GM10847 (cell line): ENCODE data around the gene SUN2.

Experiments
- POLR2A ChIP-seq: IDR thresholded peaks from 2 replicates; pipeline ENCODE4 v1.6.1; 2011; ENCODE audit not compliant: insufficient read length; ENCODE audit errors: extremely low read depth

The SUN2 gene

GRCh38 chr22:38724926-38725571 lies 30.7 kb downstream of the SUN2 start:
- TF ChIP-seq POLR2A = no peak

GRCh38 chr22:38724176-38724575 lies 31.6 kb downstream of the SUN2 start:
- TF ChIP-seq POLR2A = no peak

DNA sequence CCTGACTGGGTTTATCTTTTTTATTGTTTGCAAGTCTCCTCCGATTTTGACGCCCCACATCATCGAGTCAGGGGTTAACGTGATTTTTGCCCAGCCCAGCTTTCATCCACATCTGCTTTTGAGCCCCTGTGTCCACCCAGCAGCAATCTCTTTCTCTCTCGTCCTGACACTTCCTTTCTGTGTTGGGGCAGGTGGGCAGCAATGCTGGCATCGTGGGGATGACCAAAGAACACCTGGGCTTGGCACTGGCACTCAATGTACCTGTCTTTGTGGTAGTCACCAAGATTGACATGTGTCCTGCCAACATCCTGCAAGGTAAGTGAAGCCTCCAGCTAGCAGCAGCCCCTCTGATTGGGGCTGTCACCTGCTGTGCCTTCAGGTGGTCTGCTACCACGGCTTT lies 34.2 kb downstream of the SUN2 start:
- no peak for TF ChIP-seq POLR2A

GRCh38 chr22:38720350-38720749 lies 35.4 kb downstream of the SUN2 start:
- TF ChIP-seq POLR2A = no peak

GRCh38 chr22:38719196-38719595 lies 36.6 kb downstream of the SUN2 start:
- TF ChIP-seq POLR2A = no peak

DNA sequence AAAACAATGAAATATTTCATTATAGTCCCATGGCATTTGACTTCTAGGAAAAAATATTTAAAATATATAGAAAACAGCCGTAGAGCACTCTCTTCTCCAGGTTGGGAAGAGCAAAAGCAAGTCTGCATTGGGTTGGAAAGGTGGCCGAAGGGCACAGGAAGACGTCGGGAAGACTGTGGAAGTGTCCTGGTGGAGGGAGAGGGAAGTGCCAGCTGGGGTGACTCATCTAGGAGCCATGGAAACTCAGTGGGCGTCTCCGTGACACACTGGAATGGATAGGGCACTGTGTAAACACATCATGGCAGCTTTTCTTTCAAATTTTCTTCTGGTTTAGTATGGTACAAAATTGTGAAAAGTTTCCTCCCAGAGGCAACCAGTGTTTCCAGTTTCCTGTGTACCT lies 37.4 kb downstream of the SUN2 start:
- TF ChIP-seq POLR2A = no peak

DNA sequence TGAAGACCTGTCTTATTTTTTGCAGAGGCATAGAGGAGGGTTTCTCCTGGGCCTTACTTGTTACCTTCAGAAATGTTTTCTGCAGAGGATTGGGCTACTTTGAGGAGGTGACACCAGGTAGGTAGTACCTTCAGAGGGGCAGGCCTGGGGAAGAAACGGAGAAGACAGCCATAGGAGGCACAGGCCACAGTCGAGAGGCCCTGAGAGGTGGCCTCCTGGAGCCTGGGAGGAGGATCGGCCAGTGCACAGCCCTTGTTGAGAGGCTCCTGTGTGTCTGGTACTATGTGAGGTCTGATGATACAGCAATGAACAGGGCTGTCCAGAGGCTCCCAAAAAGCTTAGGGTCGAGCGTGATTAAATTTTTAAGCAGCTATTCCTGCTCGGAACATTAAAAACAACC lies 38.6 kb downstream of the SUN2 start:
- no peak for TF ChIP-seq POLR2A

DNA sequence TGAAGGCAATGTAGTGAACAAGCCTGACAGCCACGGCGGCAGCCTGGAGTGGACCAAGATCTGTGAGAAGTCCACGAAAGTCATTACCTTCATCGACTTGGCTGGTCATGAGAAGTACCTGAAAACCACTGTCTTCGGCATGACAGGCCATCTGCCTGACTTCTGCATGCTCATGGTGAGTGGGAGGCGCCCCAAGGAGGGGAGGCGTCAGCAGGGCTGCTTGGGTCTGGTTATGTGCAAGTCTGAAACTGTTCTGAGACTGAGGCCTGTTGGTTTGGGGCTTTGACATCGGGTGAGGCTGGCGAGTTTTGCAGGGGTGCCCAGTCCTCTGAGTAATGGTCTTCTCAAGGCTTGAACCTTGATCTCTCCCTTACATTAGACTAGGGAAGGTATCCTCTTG lies 39.0 kb downstream of the SUN2 start:
- TF ChIP-seq POLR2A = no peak

DNA sequence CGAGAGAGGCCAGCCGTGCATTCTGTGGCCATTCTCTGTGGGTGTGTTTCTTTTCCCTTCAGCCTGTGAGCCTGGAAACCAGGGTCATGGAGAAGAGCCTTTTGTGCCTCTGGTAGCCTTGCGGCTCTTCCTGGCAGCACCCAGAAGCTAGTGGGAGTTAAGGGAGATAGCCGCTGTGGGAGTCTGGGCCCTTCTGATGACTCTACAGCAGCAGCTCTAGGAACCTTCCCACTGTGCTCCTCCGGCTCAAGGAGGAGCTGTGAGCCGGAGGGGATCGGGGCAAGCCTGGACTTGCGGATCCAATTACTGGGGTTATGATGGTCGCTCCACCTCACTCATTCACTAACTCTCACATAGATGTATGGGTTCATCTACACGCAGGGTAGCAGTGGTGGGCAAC lies 39.5 kb downstream of the SUN2 start:
- TF ChIP-seq POLR2A = no peak

DNA sequence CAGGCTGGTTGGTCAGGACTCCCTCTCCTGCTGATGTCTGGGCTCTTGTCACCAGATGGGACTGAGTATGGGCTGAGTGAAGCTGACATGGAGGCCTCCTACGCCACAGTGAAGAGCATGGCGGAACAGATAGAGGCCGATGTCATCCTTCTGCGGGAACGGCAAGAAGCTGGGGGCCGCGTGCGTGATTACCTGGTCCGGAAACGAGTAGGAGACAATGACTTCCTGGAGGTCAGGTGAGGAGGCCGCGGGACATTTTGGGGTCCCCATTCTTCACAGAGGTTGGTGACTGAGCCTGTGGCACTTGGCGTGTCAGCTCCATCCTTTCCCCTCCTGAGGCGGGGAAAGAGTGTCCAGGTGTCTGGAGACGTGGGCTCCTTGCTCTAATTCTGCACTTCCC lies 39.9 kb downstream of the SUN2 start:
- no peak for TF ChIP-seq POLR2A

GRCh38 chr22:38715176-38715764 lies 40.5 kb downstream of the SUN2 start:
- TF ChIP-seq POLR2A = no peak

DNA sequence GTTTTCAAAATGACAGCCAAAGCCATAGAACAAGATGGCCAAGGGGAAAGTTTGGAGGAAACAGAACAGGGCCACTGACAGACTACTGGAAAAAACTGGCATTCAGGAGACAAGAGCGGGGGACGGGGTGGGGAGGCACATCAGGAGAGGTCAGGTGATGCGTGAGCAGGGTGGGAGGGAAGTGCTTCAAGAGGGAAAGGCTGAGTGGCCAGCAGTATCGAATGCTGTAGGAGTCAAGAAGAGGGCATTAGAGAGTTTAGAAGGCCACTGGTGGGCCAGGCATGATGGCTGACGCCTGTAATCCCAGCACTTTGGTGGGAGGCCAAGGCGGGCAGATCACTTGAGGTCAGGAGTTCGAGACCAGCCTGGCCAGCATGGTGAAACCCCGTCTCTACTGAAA lies 41.9 kb downstream of the SUN2 start:
- TF ChIP-seq POLR2A = no peak

DNA sequence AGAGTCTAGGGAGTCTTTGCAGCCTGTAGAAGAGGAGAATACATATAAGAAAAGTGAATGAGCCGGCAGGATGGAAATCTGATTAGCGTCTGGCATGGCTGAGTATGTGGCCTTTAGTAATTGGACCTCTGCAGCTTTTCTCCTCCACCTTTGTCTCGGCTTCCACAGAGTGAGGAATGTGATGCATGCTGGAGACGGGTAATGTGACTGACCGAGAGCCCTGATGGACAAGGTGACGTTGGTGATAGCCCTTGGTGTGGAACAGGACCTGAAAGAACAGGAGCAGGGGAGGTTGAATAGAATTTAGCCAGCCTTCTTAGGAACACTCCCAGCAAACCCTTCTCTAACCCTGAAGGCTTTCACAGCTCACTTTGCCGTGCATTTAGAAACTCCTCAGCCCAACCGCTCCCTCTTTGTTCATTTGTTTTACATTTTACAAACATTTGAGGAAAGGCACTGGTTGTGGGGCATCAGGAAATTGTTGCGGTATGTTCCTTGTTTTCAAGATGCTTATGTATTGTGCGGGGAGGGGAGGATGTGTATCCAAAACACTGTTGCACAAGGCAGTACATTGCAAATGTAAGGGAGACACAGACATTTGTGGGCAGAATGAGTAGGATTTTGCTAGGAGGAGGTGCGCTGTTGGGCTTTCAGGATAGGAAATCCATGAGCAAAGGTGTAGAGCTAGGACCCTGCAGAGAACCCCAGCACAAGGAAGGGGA lies 43.2 kb downstream of the SUN2 start:
- TF ChIP-seq POLR2A = no peak

DNA sequence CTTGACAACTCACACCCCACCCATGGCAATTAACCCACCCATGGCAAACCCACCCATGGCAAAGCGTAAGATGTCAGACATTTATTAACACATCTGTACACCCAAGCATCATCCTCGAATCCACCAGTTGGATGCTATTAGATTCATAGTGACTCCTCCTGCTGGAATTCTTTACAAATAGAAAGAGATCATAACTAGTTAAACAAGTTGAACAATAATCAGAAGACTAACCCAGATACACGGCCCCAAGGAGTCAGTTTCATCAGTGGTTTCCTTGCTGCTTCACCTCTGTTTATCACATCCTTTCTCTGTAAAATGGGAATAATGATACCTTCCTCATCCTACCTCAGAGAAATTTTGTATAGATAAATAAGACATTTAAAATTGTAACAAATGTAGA lies 44.9 kb downstream of the SUN2 start:
- TF ChIP-seq POLR2A = no peak

DNA sequence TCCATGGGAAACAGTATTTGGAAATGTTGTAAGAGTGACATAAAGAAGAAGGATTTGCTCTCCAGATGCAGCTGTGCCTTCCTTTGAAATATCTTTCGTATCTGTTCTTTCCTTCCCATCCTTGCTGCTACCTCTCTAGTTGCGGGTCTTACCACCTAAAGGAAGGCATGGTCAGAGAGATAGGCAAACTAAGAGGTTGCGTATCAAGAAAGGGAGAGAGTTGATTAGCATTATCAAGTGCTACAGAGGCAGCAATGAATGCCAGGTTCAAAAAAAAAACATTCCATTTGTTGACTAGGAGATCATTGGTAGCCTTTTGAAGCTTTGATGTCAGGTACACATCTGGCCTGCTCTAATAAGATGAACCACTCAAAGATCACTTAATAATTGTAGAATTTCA lies 45.4 kb downstream of the SUN2 start:
- TF ChIP-seq POLR2A = no peak

- no peak for TF ChIP-seq POLR2A
Measured at GRCh38 chr22:38709306-38709705, 46.5 kb downstream of the SUN2 start.

DNA sequence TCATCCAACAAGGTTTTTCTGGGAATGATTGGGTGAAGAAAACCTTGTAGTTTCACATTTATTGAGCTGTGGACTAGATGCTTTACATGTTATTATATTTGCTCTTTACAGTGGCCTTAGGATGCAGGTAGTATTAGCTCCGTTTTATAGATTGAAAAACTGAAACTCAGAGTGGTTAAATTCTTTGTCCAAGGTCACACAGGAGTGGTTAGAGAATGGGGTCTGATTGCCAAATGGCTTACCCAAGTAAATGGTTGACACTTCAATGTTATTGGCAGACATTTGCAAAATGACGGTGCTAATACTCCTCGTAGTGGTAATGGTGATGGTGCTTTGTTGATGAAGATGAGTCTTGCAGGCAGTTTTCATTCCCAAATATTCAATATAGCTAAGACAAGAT lies 47.8 kb downstream of the SUN2 start:
- TF ChIP-seq POLR2A = no peak

- no peak for TF ChIP-seq POLR2A
Measured at GRCh38 chr22:38707346-38707745, 48.5 kb downstream of the SUN2 start.

DNA sequence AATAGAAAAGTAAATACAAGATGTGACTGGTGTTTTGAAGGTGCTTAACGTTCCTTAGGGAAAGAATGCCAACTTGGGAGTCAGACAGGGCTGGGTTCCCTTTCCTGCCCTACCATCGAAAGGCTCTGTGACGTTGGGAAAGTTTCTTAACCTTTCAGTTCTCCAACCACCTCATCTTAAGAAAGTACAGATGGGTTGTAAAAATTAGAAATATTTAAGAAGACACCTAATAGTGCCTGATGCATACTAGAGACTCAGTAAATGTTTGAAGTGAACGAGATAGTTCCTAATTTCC lies 49.0 kb downstream of the SUN2 start:
- TF ChIP-seq POLR2A = no peak
